ENCODE results near the gene NFU1.

Gene NFU1

DNA sequence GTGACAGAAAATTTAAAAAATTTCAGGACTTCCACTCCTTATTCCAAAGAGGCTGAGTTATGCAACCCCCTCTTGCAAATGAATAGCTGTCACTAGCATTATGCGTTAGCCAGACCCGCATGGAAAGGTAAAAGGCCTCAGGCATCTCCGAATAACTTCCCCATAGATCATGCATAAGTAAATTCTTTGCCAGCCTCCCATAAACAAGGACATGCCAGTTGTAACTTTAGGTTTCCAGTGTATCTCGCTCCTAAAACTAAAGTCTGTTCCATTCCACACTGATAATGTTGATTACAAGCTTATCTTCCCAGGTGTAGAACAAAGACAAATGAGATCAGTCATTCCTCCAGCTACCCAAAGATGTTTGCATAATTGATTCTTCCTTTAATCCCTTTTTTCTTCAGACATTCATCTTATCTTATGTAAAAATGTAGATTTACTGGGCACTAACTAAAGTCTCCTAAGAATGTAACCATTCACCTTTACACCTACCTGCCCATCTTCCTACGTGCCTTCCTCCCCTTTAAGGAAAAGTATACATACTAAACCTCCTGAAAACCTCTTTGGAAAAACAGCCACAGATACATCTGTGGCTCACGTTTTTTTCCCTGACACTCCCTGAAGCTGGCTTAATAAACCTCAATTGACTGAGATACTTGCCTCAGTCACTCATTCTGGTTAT lies 13.6 kb upstream of the NFU1 start:
- TF ChIP-seq TAF1 (IDR thresholded peaks at IDR 0.05; ENCODE audit: borderline replicate concordance, insufficient read depth, low read length): no peak
- no peak for TF ChIP-seq SIN3A (IDR thresholded peaks at IDR 0.05; ENCODE audit: borderline replicate concordance, insufficient read depth, low read length)
- no peak for TF ChIP-seq FOXP2 (optimal IDR thresholded peaks at IDR 0.05; ENCODE audit: borderline replicate concordance, extremely low read depth, extremely low read length, insufficient read depth)
- TF ChIP-seq POLR2AphosphoS5 (IDR thresholded peaks at IDR 0.05; ENCODE audit: low read depth, low read length): no peak
- TF ChIP-seq, protein P1, sequence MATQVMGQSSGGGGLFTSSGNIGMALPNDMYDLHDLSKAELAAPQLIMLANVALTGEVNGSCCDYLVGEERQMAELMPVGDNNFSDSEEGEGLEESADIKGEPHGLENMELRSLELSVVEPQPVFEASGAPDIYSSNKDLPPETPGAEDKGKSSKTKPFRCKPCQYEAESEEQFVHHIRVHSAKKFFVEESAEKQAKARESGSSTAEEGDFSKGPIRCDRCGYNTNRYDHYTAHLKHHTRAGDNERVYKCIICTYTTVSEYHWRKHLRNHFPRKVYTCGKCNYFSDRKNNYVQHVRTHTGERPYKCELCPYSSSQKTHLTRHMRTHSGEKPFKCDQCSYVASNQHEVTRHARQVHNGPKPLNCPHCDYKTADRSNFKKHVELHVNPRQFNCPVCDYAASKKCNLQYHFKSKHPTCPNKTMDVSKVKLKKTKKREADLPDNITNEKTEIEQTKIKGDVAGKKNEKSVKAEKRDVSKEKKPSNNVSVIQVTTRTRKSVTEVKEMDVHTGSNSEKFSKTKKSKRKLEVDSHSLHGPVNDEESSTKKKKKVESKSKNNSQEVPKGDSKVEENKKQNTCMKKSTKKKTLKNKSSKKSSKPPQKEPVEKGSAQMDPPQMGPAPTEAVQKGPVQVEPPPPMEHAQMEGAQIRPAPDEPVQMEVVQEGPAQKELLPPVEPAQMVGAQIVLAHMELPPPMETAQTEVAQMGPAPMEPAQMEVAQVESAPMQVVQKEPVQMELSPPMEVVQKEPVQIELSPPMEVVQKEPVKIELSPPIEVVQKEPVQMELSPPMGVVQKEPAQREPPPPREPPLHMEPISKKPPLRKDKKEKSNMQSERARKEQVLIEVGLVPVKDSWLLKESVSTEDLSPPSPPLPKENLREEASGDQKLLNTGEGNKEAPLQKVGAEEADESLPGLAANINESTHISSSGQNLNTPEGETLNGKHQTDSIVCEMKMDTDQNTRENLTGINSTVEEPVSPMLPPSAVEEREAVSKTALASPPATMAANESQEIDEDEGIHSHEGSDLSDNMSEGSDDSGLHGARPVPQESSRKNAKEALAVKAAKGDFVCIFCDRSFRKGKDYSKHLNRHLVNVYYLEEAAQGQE (IDR thresholded peaks at IDR 0.05; ENCODE audit: insufficient read depth in 1 of 2, low read depth in 2 of 2, low read length in 2 of 2): no peak

DNA sequence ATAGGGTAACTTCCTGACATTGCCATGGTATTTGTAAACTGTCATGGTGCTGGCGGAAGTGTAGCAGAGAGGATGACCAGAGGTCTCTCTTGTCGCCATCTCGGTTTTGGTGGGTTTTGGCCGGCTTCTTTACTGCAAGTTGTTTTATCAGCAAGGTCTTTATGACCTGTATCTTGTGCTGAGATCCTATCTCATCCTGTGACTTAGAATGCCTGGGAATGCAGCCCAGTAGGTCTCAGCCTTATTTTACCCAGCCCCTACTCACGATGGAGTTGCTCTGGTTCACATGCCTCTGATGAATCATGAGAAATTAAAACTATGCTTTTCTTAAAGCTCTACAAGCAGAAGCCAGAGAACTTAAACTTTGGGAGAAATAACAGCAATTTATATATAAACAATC lies 12.7 kb upstream of the NFU1 start:
- no peak for TF ChIP-seq SIN3A (IDR thresholded peaks at IDR 0.05; ENCODE audit: borderline replicate concordance, insufficient read depth, low read length)
- TF ChIP-seq, protein P1 (IDR thresholded peaks at IDR 0.05; ENCODE audit: insufficient read depth in 1 of 2, low read depth in 2 of 2, low read length in 2 of 2): no peak
- TF ChIP-seq FOXP2 (optimal IDR thresholded peaks at IDR 0.05; ENCODE audit: borderline replicate concordance, extremely low read depth, extremely low read length, insufficient read depth): no peak
- TF ChIP-seq TAF1 (IDR thresholded peaks at IDR 0.05; ENCODE audit: borderline replicate concordance, insufficient read depth, low read length): no peak
- no peak for TF ChIP-seq POLR2AphosphoS5 (IDR thresholded peaks at IDR 0.05; ENCODE audit: low read depth, low read length)

DNA sequence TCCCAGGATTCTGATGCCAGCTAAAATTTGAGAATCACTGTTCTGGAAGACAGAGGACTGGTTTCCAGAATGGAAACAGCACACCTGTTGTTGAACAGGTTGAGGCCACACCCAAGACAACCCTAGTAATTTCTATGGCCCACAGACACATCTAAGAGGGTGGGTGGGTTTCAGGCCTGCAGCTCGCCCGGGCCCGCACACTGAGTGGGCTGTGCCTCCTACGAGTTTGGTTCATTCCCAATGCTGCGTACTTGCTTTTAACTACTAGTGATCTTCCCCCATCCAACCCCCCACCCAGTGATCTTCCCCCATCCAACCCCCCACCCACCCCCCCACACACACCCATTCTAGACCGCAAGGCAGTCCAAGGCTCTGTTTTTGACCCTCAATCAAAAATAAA lies 1.3 kb upstream of the NFU1 start:
- TF ChIP-seq POLR2AphosphoS5 (IDR thresholded peaks at IDR 0.05; ENCODE audit: low read depth, low read length): no peak
- TF ChIP-seq SIN3A (IDR thresholded peaks at IDR 0.05; ENCODE audit: borderline replicate concordance, insufficient read depth, low read length): no peak
- TF ChIP-seq, protein P1 (IDR thresholded peaks at IDR 0.05; ENCODE audit: insufficient read depth in 1 of 2, low read depth in 2 of 2, low read length in 2 of 2): no peak
- no peak for TF ChIP-seq FOXP2 (optimal IDR thresholded peaks at IDR 0.05; ENCODE audit: borderline replicate concordance, extremely low read depth, extremely low read length, insufficient read depth)
- TF ChIP-seq TAF1 (IDR thresholded peaks at IDR 0.05; ENCODE audit: borderline replicate concordance, insufficient read depth, low read length): no peak

DNA sequence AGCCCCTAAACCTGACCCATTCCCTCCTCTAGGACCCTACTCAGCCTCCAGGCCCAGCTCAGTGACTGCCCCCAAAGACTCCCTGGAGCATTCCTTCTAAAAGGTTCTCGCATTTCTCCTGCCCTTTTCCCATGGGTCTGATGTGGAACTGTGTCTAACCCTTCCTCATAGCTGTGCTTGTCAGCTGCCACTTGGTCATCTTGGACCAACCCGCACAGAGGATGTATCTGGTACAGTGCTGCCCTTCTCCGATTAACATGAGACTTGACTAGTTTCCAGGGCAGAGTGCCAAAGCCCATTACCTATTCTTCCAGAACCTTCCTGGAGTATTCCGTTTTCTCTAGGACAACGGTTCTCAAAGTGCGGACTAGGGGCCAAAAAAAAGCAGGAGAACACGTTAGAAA lies 518 bp upstream of the NFU1 start:
- TF ChIP-seq FOXP2 (optimal IDR thresholded peaks at IDR 0.05; ENCODE audit: borderline replicate concordance, extremely low read depth, extremely low read length, insufficient read depth) (no peak), TAF1 (IDR thresholded peaks at IDR 0.05; ENCODE audit: borderline replicate concordance, insufficient read depth, low read length) (no peak), SIN3A (IDR thresholded peaks at IDR 0.05; ENCODE audit: borderline replicate concordance, insufficient read depth, low read length) (no peak), POLR2AphosphoS5 (IDR thresholded peaks at IDR 0.05; ENCODE audit: low read depth, low read length) (no peak)
- TF ChIP-seq, protein P1 (IDR thresholded peaks at IDR 0.05; ENCODE audit: insufficient read depth in 1 of 2, low read depth in 2 of 2, low read length in 2 of 2): no peak

Measured in PFSK-1 (cell line).